ENCODE measurements around the gene GOSR2. TPM values are rescaled to one million over a fixed set of nuclear protein-coding genes. Genes with fewer than 3 reads are reported as not detected.

GOSR2 gene
- total and polyA plus RNA-seq, 2 donors from 2014 or later: 61.4 to 68.2 TPM

DNA sequence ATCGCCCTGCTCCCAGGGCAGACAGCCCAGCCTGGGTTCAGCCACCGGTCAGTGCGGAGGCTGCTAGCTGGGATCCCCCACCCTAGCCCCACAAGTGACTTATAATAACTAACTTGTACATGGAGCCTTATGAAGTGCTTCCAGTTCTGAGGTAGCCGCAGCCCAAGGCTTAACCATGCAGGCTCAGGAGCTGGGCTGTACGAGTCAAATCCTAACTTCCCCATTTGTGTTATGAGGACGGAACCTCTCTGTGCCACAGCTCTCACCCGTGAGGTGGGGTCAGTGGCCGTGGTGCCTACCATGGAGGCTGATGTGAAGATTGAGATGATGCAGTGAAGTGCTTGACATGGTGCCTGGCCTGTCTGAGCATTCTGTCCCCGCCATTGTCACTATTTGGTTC lies 27.8 kb upstream of the GOSR2 start:
- TF ChIP-seq, protein P1, sequence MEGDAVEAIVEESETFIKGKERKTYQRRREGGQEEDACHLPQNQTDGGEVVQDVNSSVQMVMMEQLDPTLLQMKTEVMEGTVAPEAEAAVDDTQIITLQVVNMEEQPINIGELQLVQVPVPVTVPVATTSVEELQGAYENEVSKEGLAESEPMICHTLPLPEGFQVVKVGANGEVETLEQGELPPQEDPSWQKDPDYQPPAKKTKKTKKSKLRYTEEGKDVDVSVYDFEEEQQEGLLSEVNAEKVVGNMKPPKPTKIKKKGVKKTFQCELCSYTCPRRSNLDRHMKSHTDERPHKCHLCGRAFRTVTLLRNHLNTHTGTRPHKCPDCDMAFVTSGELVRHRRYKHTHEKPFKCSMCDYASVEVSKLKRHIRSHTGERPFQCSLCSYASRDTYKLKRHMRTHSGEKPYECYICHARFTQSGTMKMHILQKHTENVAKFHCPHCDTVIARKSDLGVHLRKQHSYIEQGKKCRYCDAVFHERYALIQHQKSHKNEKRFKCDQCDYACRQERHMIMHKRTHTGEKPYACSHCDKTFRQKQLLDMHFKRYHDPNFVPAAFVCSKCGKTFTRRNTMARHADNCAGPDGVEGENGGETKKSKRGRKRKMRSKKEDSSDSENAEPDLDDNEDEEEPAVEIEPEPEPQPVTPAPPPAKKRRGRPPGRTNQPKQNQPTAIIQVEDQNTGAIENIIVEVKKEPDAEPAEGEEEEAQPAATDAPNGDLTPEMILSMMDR (IDR thresholded peaks at IDR 0.05; ENCODE audit: borderline replicate concordance, extremely low read depth, insufficient read depth): no peak
- Histone ChIP-seq H3K9ac (ENCODE audit: low read length in 3 of 3) (no peak overlapping the region), H3K4me1 (ENCODE audit: control insufficient read depth in 2 of 3, insufficient read depth in 2 of 3, low read depth in 1 of 3, low read length in 3 of 3) (peaks cover 0 to 3% (median 0%) of the 10 kb centered on the region in 3 donors), H3K36me3 (ENCODE audit: control insufficient read depth in 2 of 3, insufficient read depth in 3 of 3, low read length in 3 of 3) (no peaks in the 10 kb centered on the region), H3K9me3 (ENCODE audit: control insufficient read depth in 2 of 3, insufficient read depth in 1 of 3, low read length in 3 of 3) (no peaks in the 10 kb centered on the region), H3K27ac (ENCODE audit: low read depth in 2 of 2, low read length in 2 of 2) (no peak overlapping the region), H3K4me3 (ENCODE audit: low read length in 3 of 3) (no peak overlapping the region), H3K27me3 (ENCODE audit: control insufficient read depth, insufficient read depth, low read length) (no peaks in the 10 kb centered on the region)
- FAIRE-seq (no peak), DNase-seq (peak in 1 of 5 donors; percentile 13)
- intact Hi-C loops (cut with DNase I): no loop called here

DNA sequence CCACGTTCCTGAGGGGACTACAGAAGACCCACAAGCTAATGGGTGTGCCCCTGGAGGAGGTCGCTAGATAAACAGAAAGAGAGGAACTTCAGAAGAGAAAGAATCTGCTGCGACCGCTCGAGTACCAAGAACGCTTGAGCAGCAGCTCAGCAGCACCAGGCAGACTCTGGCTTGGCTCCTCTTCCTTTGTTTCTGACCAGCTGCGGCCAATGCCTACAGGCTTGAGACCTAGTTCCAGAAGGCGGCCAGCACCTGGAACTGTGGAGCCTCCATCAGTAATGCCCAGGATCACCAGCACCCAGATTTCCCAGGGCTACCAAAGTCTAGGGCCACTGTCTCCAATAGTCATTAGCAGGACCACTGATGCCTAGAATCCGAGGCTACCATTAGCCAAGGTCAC lies 26.0 kb upstream of the GOSR2 start:
- no peak overlapping the region for H3K9ac ChIP-seq (ENCODE audit: low read length in 3 of 3)
- no peak overlapping the region for H3K4me3 ChIP-seq (ENCODE audit: low read length in 3 of 3)
- intact Hi-C loops (cut with DNase I): no loop called here
- no peak for FAIRE-seq
- H3K27me3 ChIP-seq (ENCODE audit: control insufficient read depth, insufficient read depth, low read length): no peaks in the 10 kb centered on the region
- TF ChIP-seq, protein P1 (IDR thresholded peaks at IDR 0.05; ENCODE audit: borderline replicate concordance, extremely low read depth, insufficient read depth): no peak
- no peaks in the 10 kb centered on the region for H3K9me3 ChIP-seq (ENCODE audit: control insufficient read depth in 2 of 3, insufficient read depth in 1 of 3, low read length in 3 of 3)
- no peaks in the 10 kb centered on the region for H3K36me3 ChIP-seq (ENCODE audit: control insufficient read depth in 2 of 3, insufficient read depth in 3 of 3, low read length in 3 of 3)
- H3K27ac ChIP-seq (ENCODE audit: low read depth in 2 of 2, low read length in 2 of 2): no peak overlapping the region
- DNase-seq: no peak
- peaks cover 0 to 3% (median 0%) of the 10 kb centered on the region in 3 donors for H3K4me1 ChIP-seq (ENCODE audit: control insufficient read depth in 2 of 3, insufficient read depth in 2 of 3, low read depth in 1 of 3, low read length in 3 of 3)

DNA sequence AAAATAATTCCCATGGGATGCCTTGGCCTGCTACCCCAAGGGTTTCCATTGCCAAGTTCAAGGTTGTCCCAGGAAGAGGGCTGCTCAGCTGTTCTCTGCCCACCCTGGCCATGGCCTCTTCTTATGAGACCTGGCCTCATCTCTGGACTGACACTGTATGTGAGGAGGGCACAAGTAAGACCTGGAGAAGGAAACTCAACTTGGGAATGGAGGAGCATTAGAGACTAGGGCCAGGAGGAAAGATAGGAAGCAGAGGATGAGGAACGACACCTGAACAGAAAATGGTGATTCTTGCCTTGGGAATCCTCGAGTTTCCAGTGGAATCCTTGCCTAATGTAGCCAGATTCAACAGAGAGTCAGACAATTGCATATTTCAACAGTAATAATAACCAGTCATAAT lies 24.6 kb upstream of the GOSR2 start:
- TF ChIP-seq, protein P1 (IDR thresholded peaks at IDR 0.05; ENCODE audit: borderline replicate concordance, extremely low read depth, insufficient read depth): no peak
- H3K27me3 ChIP-seq (ENCODE audit: control insufficient read depth, insufficient read depth, low read length): no peaks in the 10 kb centered on the region
- DNase-seq: no peak
- H3K4me3 ChIP-seq (ENCODE audit: low read length in 3 of 3): no peak overlapping the region
- H3K9me3 ChIP-seq (ENCODE audit: control insufficient read depth in 2 of 3, insufficient read depth in 1 of 3, low read length in 3 of 3): no peaks in the 10 kb centered on the region
- peaks cover 0 to 3% (median 0%) of the 10 kb centered on the region in 3 donors for H3K4me1 ChIP-seq (ENCODE audit: control insufficient read depth in 2 of 3, insufficient read depth in 2 of 3, low read depth in 1 of 3, low read length in 3 of 3)
- no peak overlapping the region for H3K9ac ChIP-seq (ENCODE audit: low read length in 3 of 3)
- no peak overlapping the region for H3K27ac ChIP-seq (ENCODE audit: low read depth in 2 of 2, low read length in 2 of 2)
- intact Hi-C loops (cut with DNase I): no loop called here
- H3K36me3 ChIP-seq (ENCODE audit: control insufficient read depth in 2 of 3, insufficient read depth in 3 of 3, low read length in 3 of 3): no peaks in the 10 kb centered on the region
- no peak for FAIRE-seq

DNA sequence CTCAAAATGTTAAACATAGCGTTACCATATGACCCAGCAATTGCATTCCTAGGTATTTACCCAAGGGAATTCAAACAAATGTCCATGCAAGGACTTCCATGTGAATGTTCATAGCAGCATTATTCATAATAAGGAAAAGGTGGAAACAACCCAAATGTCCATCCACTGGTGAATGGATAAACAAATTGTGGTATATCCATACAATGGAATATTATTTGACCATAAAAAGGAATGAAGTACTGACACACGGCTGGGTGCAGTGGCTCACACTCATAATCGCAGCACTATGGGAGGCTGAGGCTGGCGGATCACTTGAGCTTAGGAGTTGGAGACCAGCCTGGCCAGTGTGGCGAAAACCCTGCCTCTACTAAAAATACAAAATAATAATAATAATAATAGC lies 24.1 kb upstream of the GOSR2 start:
- DNase-seq: no peak
- no peak overlapping the region for H3K27ac ChIP-seq (ENCODE audit: low read depth in 2 of 2, low read length in 2 of 2)
- intact Hi-C loops (cut with DNase I): no loop called here

More for the DNA sequence above, 24.1 kb upstream of the GOSR2 start:
- Histone ChIP-seq H3K27me3 (ENCODE audit: control insufficient read depth, insufficient read depth, low read length) (no peaks in the 10 kb centered on the region), H3K4me3 (ENCODE audit: low read length in 3 of 3) (no peak overlapping the region), H3K4me1 (ENCODE audit: control insufficient read depth in 2 of 3, insufficient read depth in 2 of 3, low read depth in 1 of 3, low read length in 3 of 3) (peaks cover 0 to 3% (median 0%) of the 10 kb centered on the region in 3 donors), H3K36me3 (ENCODE audit: control insufficient read depth in 2 of 3, insufficient read depth in 3 of 3, low read length in 3 of 3) (no peaks in the 10 kb centered on the region), H3K9ac (ENCODE audit: low read length in 3 of 3) (no peak overlapping the region), H3K9me3 (ENCODE audit: control insufficient read depth in 2 of 3, insufficient read depth in 1 of 3, low read length in 3 of 3) (no peaks in the 10 kb centered on the region)
- FAIRE-seq: no peak
- TF ChIP-seq, protein P1 (IDR thresholded peaks at IDR 0.05; ENCODE audit: borderline replicate concordance, extremely low read depth, insufficient read depth): no peak

Data from kidney (tissue), 14 donors.